OCI-LY1 (cell line): ENCODE measurements around the gene ELMO1.

Source experiments
- H2AFZ ChIP-seq: fragments of 200-600 bp; sonication (generic), shearing (Covaris generic); 2 replicates; pipeline ENCODE4 v1.6.0; 2014; ENCODE audit warnings: antibody characterized with exemption, mild to moderate bottlenecking, low read length
- H3F3A ChIP-seq: fragments of 200-600 bp; sonication (generic), shearing (Covaris generic); 2 replicates; pipeline ENCODE4 v1.6.0; 2014; ENCODE audit warnings: mild to moderate bottlenecking, antibody characterized with exemption, low read length, moderate library complexity; ENCODE audit not compliant: insufficient read depth
- H3K27ac ChIP-seq: fragments of 200-600 bp; sonication (generic); 2 replicates; pipeline ENCODE4 v1.5.1; 2014; ENCODE audit warnings: low read length, mixed run types, mild to moderate bottlenecking, low read depth; ENCODE audit not compliant: poor library complexity, severe bottlenecking
- H3K27me3 ChIP-seq: fragments of 200-600 bp; sonication (generic); 2 replicates; pipeline ENCODE4 v1.6.0; 2014; ENCODE audit warnings: antibody characterized with exemption, mild to moderate bottlenecking, low read length, moderate library complexity; ENCODE audit not compliant: insufficient read depth
- H3K36me3 ChIP-seq: fragments of 200-600 bp; sonication (generic); 2 replicates; pipeline ENCODE4 v1.6.1; 2014; ENCODE audit warnings: mild to moderate bottlenecking, antibody characterized with exemption, low read length, moderate library complexity, mixed read lengths; ENCODE audit not compliant: insufficient read depth
- H3K4me1 ChIP-seq: fragments of 200-600 bp; sonication (generic); 2 replicates; pipeline ENCODE4 v1.5.1; 2014; ENCODE audit warnings: mild to moderate bottlenecking, low read length, moderate library complexity; ENCODE audit not compliant: insufficient read depth, severe bottlenecking
- H3K4me2 ChIP-seq: fragments of 200-600 bp; sonication (generic), shearing (Covaris generic); 2 replicates; pipeline ENCODE4 v1.6.1; 2014; ENCODE audit warnings: low read length
- H3K4me3 ChIP-seq: fragments of 200-600 bp; sonication (generic); 2 replicates; pipeline ENCODE4 v1.5.1; 2014; ENCODE audit warnings: low read length, low read depth, mild to moderate bottlenecking, mixed read lengths; ENCODE audit not compliant: poor library complexity, severe bottlenecking
- H3K79me2 ChIP-seq: fragments of 200-600 bp; shearing (Covaris generic); 2 replicates; pipeline ENCODE4 v1.6.1; 2016; ENCODE audit warnings: mixed run types, low read length, mixed read lengths; ENCODE audit not compliant: insufficient read depth
- H3K9ac ChIP-seq: fragments of 200-600 bp; sonication (generic), shearing (Covaris generic); 2 replicates; pipeline ENCODE4 v1.6.1; 2014; ENCODE audit warnings: mild to moderate bottlenecking, low read length, mixed read lengths
- H3K9me2 ChIP-seq: fragments of 200-600 bp; sonication (generic), shearing (Covaris generic); 2 replicates; pipeline ENCODE4 v1.6.1; 2014; ENCODE audit warnings: low read depth, mild to moderate bottlenecking, low read length, mixed read lengths
- H3K9me3 ChIP-seq: fragments of 200-600 bp; shearing (Covaris generic); 2 replicates; pipeline ENCODE4 v1.6.1; 2014; ENCODE audit warnings: low read length, mixed read lengths
- H4K20me1 ChIP-seq: fragments of 200-600 bp; sonication (generic), shearing (Covaris generic); 2 replicates; pipeline ENCODE4 v1.6.0; 2016; ENCODE audit warnings: mild to moderate bottlenecking, low read length; ENCODE audit not compliant: insufficient read depth
- CTCF ChIP-seq: fragments of 200-600 bp; sonication (generic), shearing (Covaris generic); IDR thresholded peaks from 2 replicates; pipeline ENCODE4 v1.5.1; 2017; ENCODE audit warnings: mild to moderate bottlenecking, antibody characterized with exemption, low read length, moderate library complexity, mixed read lengths
- EZH2 ChIP-seq: fragments of 200-600 bp; sonication (generic), shearing (Covaris generic); IDR thresholded peaks from 2 replicates; pipeline ENCODE4 v1.8.0; 2017; ENCODE audit warnings: borderline replicate concordance, mixed run types, mild to moderate bottlenecking, antibody characterized with exemption, low read length, moderate library complexity, mixed read lengths

The ELMO1 gene

GRCh38 chr7:37209195-37209594, 239.5 kb downstream of the ELMO1 start:
- Histone ChIP-seq H4K20me1 (no peaks in the 10 kb centered on the region), H3F3A (peaks cover 4% of the 10 kb centered on the region), H3K9ac (no peak overlapping the region), H3K4me3 (no peak overlapping the region), H3K36me3 (peaks cover 92% of the 10 kb centered on the region), H3K79me2 (no peaks in the 10 kb centered on the region), H3K9me3 (no peaks in the 10 kb centered on the region), H3K4me2 (no peak overlapping the region), H3K27ac (no peak overlapping the region), H3K4me1 (no peaks in the 10 kb centered on the region), H2AFZ (no peak overlapping the region), H3K9me2 (no peaks in the 10 kb centered on the region), H3K27me3 (no peaks in the 10 kb centered on the region)
- TF ChIP-seq EZH2 (no peak), CTCF (no peak)

GRCh38 chr7:37208528-37208927, 240.1 kb downstream of the ELMO1 start:
- no peak overlapping the region for H2AFZ ChIP-seq
- H3K9ac ChIP-seq: no peak overlapping the region
- no peak overlapping the region for H3K27ac ChIP-seq
- peaks cover 90% of the 10 kb centered on the region for H3K36me3 ChIP-seq
- H3F3A ChIP-seq: peaks cover 4% of the 10 kb centered on the region
- no peaks in the 10 kb centered on the region for H4K20me1 ChIP-seq
- H3K79me2 ChIP-seq: no peaks in the 10 kb centered on the region
- H3K9me3 ChIP-seq: no peaks in the 10 kb centered on the region
- no peaks in the 10 kb centered on the region for H3K27me3 ChIP-seq
- no peak overlapping the region for H3K4me2 ChIP-seq
- no peak overlapping the region for H3K4me3 ChIP-seq
- TF ChIP-seq CTCF (peak; percentile 80), EZH2 (no peak)
- H3K9me2 ChIP-seq: no peaks in the 10 kb centered on the region
- no peaks in the 10 kb centered on the region for H3K4me1 ChIP-seq

GRCh38 chr7:37206192-37206591, 242.5 kb downstream of the ELMO1 start:
- TF ChIP-seq EZH2: no peak
- no peak for TF ChIP-seq CTCF
- Histone ChIP-seq H4K20me1 (no peaks in the 10 kb centered on the region), H3K36me3 (peaks cover 83% of the 10 kb centered on the region), H3K27ac (no peak overlapping the region), H3K9ac (no peak overlapping the region), H3K4me2 (no peak overlapping the region), H3K79me2 (no peaks in the 10 kb centered on the region), H3F3A (peaks cover 9% of the 10 kb centered on the region), H2AFZ (no peak overlapping the region), H3K27me3 (no peaks in the 10 kb centered on the region), H3K9me2 (no peaks in the 10 kb centered on the region), H3K9me3 (no peaks in the 10 kb centered on the region), H3K4me3 (no peak overlapping the region), H3K4me1 (peaks cover 8% of the 10 kb centered on the region)
